HEK293T (cell line): ENCODE results near the gene ARL4D.

ENCODE experiments used
- CTCF ChIA-PET: fragments of 350-600 bp; formaldehyde crosslinking; extraction: SDS; loops from one replicate; lab custom pipeline; 2021; ENCODE audit warnings: antibody characterized with exemption, inconsistent platforms; lab: Yijun Ruan, JAX
- POLR2A ChIA-PET: fragments of 350-600 bp; formaldehyde crosslinking; extraction: SDS; loops from one replicate; lab custom pipeline; 2020; ENCODE audit warnings: antibody characterized with exemption, inconsistent platforms; lab: Yijun Ruan, JAX
- DNase-seq: peaks from one replicate; pipeline ENCODE4 v3.0.0; 2012; ENCODE audit warnings: mixed read lengths; ENCODE audit errors: extremely low spot score
- ARNT ChIP-seq: fragments of 450-650 bp; IDR thresholded peaks from 2 replicates; pipeline ENCODE4 v1.6.1; 2017; ENCODE audit warnings: mild to moderate bottlenecking
- BHLHE40 ChIP-seq: fragments of 450-650 bp; IDR thresholded peaks from 2 replicates; pipeline ENCODE4 v1.6.1; 2016; ENCODE audit warnings: mild to moderate bottlenecking, moderate library complexity, borderline replicate concordance
- CTBP1 ChIP-seq: fragments of 450-650 bp; IDR thresholded peaks from 2 replicates; pipeline ENCODE4 v1.6.1; 2016; ENCODE audit warnings: borderline replicate concordance
- ELF4 ChIP-seq: fragments of 450-650 bp; IDR thresholded peaks from 2 replicates; pipeline ENCODE4 v1.6.1; 2017; ENCODE audit warnings: antibody characterized with exemption
- FOXA1 ChIP-seq: fragments of 450-650 bp; IDR thresholded peaks from 2 replicates; pipeline ENCODE4 v1.6.1; 2016; ENCODE audit warnings: mild to moderate bottlenecking
- FOXK2 ChIP-seq: fragments of 450-650 bp; IDR thresholded peaks from 2 replicates; pipeline ENCODE4 v1.6.1; 2016; ENCODE audit warnings: mild to moderate bottlenecking
- FOXM1 ChIP-seq: fragments of 450-650 bp; IDR thresholded peaks from 2 replicates; pipeline ENCODE4 v1.6.1; 2017; ENCODE audit warnings: mild to moderate bottlenecking, borderline replicate concordance
- HDGF ChIP-seq: fragments of 450-650 bp; IDR thresholded peaks from 2 replicates; pipeline ENCODE4 v1.6.1; 2017; ENCODE audit warnings: antibody characterized with exemption, borderline replicate concordance
- L3MBTL2 ChIP-seq: fragments of 450-650 bp; conservative IDR thresholded peaks from 2 replicates; pipeline ENCODE4 v1.6.1; 2016; ENCODE audit warnings: mild to moderate bottlenecking
- LEF1 ChIP-seq: fragments of 450-650 bp; IDR thresholded peaks from 2 replicates; pipeline ENCODE4 v1.6.1; 2017; ENCODE audit warnings: mild to moderate bottlenecking, borderline replicate concordance
- NFRKB ChIP-seq: fragments of 450-650 bp; IDR thresholded peaks from 2 replicates; pipeline ENCODE4 v1.6.1; 2016; ENCODE audit warnings: mild to moderate bottlenecking, moderate library complexity
- SP1 ChIP-seq: fragments of 450-650 bp; IDR thresholded peaks from 2 replicates; pipeline ENCODE4 v1.6.1; 2017
- SUZ12 ChIP-seq: fragments of 450-650 bp; IDR thresholded peaks from 2 replicates; pipeline ENCODE4 v1.6.1; 2016; ENCODE audit warnings: mild to moderate bottlenecking
- TARDBP ChIP-seq: fragments of 450-650 bp; IDR thresholded peaks from 2 replicates; pipeline ENCODE4 v1.6.1; 2016
- ZNF384 ChIP-seq: fragments of 450-650 bp; IDR thresholded peaks from 2 replicates; pipeline ENCODE4 v1.6.1; 2016
- TF ChIP-seq, protein P1 (sequence below): fragments of 450-650 bp; IDR thresholded peaks from 2 replicates; pipeline ENCODE4 v1.6.1; 2016

The ARL4D gene

DNA sequence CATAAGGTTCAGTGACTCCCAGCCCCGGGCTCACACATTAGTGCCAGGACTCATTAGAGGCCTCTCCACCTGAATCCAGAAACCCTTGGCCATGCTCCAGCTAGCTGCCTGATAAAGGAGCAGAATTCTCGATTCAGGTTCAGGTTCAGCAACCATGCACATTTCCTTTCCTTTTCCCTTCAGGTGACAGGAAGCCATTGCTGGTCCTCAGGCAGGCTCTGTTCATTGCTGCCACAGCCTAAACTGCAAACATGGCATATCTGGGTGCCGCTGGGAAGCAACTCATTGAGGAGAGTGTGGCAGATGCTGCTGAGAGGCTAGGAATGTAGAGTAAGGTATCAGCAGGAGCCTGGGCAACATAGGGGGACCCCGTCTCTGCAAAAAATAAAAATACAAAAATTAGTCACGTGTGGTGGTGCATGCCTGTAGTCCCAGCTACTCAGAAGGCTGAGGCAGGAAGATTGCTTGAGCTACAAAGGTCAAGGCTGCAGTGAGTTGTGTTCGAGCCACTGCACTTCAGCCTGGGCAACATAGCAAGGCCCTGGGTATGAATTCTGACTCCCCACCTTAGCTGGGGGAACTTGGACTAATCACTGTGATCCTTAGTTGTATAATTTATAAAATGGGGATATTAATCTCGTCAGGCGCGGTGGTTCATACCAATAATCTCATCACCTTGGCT lies 28.7 kb downstream of the ARL4D start:
- no peak for TF ChIP-seq FOXA1
- no peak for DNase-seq
- ChIA-PET POLR2A (no interaction called here), CTCF (interaction anchor here (0.5 kb wide), 1 partner anchor 33 kb away, joined by 3 read pairs; no protein-coding TSS in a partner anchor)

DNA sequence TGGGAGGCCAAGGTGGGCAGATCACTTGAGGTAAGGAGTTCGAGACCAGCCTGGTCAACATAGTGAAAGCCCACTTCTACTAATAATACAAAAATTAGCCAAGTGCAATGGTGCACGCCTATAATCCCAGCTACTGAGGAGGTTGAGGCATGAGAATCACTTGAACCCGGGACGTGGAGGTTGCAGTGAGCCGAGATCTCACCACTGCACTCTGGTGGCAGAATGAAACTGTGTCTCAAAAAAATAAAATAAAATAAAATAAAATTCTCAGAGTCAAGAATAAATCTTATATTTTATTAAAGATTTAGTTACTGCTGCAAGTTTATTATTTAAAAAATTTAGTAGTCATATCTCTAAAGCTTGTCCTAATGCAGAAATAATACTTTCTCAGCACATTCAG lies 29.7 kb downstream of the ARL4D start:
- no peak for DNase-seq
- CTCF ChIA-PET = interaction anchor here (0.6 kb wide), 1 partner anchor 347 kb away, joined by 3 read pairs; no protein-coding TSS in a partner anchor
- no peak for TF ChIP-seq L3MBTL2
- POLR2A ChIA-PET = interaction anchor here (1.0 kb wide), 1 partner anchor 30 kb away, joined by 5 read pairs; the partner anchor contains the start of gene ARL4D

DNA sequence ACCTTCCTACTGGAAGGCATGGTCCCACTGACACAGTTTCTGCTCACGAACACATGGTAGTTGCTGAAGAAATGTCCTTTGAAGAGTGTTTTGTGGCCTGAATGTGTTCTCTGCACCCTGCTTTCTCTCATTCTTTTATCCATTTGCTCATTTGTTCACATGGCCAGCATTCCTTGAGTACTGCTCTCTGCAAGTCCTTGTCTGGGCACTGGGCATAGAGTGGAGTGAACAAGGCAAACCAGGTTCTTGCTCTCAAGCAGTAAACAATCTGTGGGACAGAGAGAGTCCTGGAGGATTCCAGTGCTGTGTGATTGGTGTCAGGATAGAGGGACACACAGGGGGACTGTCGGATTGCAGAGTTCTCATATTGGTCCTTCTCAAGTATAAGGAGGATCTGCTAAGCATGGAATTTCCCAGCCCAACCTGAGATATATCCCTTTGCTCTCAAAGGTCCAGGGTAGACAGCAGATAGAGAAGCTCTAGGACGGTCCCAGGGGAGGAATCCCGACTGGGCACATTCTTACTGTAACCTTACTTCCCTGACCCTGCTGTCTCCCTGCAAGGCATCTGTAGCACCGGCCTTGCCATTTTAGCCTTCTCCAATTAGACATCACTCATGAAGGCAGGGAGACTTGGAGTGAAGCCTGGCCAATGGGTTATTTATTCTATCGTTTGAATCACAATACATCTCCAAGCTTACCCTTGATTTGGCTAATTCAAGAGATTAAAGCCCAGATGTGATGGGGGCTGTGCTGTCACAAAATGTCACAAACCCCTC lies 32.3 kb downstream of the ARL4D start:
- ChIA-PET CTCF (no interaction called here), POLR2A (interaction anchor here (1.1 to 1.7 kb wide), 2 partner anchors 10 to 63 kb away, joined by 3 to 5 read pairs; no protein-coding TSS in a partner anchor)

DNA sequence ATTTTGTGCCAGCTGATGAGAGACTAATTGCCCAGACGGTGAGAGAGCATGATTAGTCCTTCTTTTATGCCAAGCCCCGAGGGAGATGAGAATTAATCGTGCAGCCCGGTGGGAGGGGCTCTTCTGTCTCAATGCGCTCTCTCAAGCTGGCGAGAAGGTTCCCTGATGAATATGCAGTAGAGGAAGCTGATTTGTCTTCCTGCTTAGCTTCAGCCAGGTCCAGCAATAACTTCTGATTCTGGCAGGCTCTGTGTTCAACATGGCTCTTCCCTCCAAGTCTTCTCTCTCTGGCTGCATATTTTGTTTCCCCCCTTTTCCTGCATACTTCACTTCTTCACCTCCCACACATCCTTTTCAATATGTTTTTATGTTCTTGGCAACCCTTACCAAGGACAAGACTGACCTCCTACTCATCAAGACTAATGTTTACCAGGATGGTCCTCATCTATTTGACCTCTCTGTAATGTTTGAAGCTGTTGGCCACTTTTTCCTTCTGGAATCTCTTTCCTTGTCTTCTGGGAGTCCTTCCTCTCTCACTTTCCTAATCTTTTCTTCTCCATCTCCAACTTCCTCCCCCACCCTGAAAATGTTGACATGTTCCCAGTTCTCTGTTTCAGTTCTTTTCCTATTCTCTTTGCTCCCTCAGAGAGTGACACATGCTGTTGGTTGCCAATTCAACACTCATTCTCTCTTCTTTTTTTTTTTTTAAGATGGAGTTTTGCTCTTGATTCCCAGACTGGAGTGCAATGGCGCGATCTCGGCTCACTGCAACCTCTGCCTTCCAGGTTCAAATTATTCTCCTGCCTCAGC lies 33.1 kb downstream of the ARL4D start:
- no peak for DNase-seq
- POLR2A ChIA-PET = interaction anchor here (1.1 to 1.7 kb wide), 2 partner anchors 11 to 64 kb away, joined by 3 to 5 read pairs; no protein-coding TSS in a partner anchor
- CTCF ChIA-PET = no interaction called here
- TF ChIP-seq HDGF (no peak), TARDBP (no peak), FOXM1 (no peak), SP1 (no peak), L3MBTL2 (no peak), LEF1 (no peak), FOXA1 (no peak), NFRKB (no peak), ELF4 (no peak), ARNT (no peak), SUZ12 (no peak), BHLHE40 (no peak), ZNF384 (no peak), CTBP1 (no peak)
- TF ChIP-seq, protein P1, sequence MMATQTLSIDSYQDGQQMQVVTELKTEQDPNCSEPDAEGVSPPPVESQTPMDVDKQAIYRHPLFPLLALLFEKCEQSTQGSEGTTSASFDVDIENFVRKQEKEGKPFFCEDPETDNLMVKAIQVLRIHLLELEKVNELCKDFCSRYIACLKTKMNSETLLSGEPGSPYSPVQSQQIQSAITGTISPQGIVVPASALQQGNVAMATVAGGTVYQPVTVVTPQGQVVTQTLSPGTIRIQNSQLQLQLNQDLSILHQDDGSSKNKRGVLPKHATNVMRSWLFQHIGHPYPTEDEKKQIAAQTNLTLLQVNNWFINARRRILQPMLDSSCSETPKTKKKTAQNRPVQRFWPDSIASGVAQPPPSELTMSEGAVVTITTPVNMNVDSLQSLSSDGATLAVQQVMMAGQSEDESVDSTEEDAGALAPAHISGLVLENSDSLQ = no peak

More for the DNA sequence above, 32.3 kb downstream of the ARL4D start:
- TF ChIP-seq ARNT (no peak), FOXA1 (no peak), LEF1 (no peak), BHLHE40 (no peak), FOXM1 (no peak), NFRKB (no peak), HDGF (no peak), ELF4 (no peak), TARDBP (no peak), ZNF384 (no peak), SUZ12 (no peak), FOXK2 (no peak), SP1 (no peak), CTBP1 (no peak)
- no peak for DNase-seq

DNA sequence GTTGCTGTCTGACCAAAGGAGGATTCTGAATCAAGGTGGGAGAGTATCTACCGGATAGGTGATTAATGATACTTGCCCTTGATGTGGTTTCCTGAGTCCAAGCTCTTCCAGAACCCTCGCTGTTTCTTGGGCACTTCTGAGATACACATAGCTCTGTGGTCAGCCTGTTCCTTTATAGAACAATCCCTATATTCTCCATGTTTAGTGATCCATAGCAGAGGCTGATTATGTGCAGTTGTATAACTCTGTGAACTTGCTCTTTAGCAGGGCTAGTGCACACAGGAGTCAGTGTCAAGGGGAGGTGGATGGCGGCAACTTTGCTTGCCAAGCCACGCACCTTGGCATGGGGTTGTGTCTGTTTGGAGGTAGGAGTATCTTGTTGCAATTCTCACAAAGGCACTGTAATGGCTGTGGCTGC lies 36.1 kb downstream of the ARL4D start:
- TF ChIP-seq NFRKB (no peak), ZNF384 (no peak), ELF4 (no peak), SUZ12 (no peak), TARDBP (no peak), FOXM1 (no peak), SP1 (no peak), BHLHE40 (no peak), FOXA1 (no peak), LEF1 (no peak), CTBP1 (no peak), FOXK2 (no peak), ARNT (no peak), L3MBTL2 (no peak)
- TF ChIP-seq, protein P1 = no peak
- POLR2A ChIA-PET = interaction anchor here (2.3 kb wide), 1 partner anchor 67 kb away, joined by 10 read pairs; no protein-coding TSS in a partner anchor
- DNase-seq = no peak
- CTCF ChIA-PET = no interaction called here

DNA sequence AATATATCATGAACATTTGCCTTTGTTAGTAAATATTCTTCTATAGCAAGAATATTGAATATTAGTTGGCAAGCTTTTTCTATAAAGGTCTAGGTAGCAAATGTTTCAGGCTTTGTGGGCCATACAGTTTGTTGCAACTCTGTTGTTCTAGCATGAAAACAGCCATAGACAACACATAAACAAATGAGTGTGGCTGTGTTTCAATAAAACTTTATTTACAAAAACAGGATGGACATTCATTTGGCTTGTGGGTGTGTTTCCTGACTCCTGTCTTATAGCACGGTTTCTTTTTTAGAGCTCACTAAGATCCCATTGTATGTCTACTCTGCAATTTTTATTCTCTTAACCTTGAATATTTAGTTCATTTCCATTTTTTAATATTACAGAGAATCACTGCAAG lies 39.0 kb downstream of the ARL4D start:
- DNase-seq = no peak
- POLR2A ChIA-PET = no interaction called here
- TF ChIP-seq ZNF384 (no peak), HDGF (no peak), SUZ12 (no peak), TARDBP (no peak), SP1 (no peak), LEF1 (no peak), FOXK2 (no peak), ARNT (no peak), FOXM1 (no peak), CTBP1 (no peak), BHLHE40 (no peak), FOXA1 (no peak), NFRKB (no peak), L3MBTL2 (no peak), ELF4 (no peak)
- TF ChIP-seq, protein P1 = no peak
- CTCF ChIA-PET = interaction anchor here (0.7 to 0.8 kb wide), 2 partner anchors 46 to 323 kb away, joined by 3 to 4 read pairs; partner anchors contain the start of gene DHX8
